Raji (cell line): ENCODE results near the gene ZDHHC8.

ENCODE experiments used
- POLR2A ChIP-seq: IDR thresholded peaks from 2 replicates; pipeline ENCODE4 v1.6.1; 2011; ENCODE audit warnings: low read depth, low read length, control low read depth; ENCODE audit not compliant: insufficient read depth

Gene ZDHHC8

DNA sequence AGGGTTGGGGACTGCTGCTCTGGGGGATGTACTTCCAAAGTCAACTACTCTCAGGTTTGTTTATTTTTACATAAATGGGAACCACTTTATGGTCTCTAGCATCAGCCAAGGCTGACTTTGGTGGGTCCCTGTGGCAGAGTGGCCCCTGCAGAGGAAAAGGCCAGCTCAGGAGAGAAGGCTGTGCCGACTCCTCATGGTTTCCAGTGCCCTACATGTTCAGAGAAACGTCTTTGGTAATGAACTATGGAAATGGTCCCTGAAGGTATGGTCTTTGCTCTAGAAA is 3.0 kb upstream of the ZDHHC8 start:
- TF ChIP-seq POLR2A = no peak

DNA sequence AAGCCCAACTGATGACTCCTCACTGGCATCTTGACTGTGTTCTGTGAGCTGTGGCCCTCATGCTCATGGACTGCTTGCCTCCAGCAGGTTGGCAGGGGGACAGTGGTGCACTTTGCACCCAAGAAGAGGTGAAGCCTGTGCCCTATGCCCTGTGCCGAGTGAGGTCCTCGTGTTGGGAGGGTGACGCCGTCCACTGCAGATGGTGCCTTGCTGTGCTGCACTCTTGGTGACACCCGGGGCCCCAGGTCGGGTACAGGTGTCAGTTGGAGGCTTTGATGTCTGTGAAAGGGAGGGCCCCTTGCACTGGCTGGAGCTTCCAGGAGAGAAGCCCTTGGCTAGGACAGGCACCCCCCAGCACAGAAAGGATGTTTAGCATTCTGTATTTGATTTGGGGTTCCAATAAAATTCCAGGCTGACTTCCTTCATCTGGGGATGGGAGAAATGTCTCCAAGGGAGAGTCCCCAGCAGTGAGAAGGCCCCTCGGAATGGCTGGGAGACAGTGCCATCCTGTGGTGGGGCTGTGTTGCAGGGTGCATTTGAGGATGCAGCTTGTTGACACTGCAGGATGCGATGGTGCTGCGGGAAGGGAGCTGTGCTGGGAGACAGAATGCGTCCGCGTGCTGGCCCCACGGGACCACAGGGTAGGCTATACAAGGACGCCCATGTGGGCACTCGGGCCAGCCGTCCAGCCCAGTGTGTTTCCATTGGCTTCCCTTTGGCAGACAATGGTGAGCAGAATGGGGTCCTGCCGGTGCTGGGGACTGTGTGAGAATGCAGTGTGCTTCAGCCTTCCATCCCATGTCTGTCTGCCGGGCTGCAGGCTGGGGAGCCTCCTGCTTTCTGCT is 2.5 kb upstream of the ZDHHC8 start:
- TF ChIP-seq POLR2A = no peak

DNA sequence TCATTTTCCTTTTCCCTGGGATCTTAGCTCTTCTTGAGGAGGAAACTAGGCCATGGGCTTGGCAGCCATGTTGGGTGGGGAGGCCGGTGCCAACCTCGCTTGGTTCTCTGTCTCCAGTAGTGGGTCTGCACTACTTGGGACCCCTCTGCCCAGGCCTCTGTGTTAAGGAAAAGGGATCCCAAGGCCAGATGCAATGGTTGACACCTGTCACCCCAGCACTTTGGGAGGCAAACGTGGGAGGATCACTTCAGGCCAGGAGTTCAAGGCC is 1.9 kb upstream of the ZDHHC8 start:
- no peak for TF ChIP-seq POLR2A

DNA sequence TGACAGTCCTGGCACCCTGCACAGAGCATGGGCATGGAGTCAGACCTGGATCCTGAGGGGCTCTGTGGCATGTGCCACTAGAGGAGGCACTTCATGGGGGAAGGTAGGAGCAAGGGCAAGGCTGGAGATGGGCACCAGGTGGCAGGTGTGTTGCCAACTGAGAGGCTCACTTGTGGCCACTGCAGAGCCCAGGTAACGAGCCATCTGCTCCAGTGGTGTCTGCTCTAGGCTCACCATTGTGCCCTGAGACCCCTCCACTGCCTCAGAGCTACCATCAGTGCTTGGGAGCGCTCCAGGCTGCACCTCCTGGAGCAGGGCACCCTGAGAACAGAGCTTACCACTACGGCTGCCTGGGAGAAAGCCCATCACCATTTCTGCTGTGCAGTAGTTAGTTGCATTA is 1.3 kb upstream of the ZDHHC8 start:
- no peak for TF ChIP-seq POLR2A

DNA sequence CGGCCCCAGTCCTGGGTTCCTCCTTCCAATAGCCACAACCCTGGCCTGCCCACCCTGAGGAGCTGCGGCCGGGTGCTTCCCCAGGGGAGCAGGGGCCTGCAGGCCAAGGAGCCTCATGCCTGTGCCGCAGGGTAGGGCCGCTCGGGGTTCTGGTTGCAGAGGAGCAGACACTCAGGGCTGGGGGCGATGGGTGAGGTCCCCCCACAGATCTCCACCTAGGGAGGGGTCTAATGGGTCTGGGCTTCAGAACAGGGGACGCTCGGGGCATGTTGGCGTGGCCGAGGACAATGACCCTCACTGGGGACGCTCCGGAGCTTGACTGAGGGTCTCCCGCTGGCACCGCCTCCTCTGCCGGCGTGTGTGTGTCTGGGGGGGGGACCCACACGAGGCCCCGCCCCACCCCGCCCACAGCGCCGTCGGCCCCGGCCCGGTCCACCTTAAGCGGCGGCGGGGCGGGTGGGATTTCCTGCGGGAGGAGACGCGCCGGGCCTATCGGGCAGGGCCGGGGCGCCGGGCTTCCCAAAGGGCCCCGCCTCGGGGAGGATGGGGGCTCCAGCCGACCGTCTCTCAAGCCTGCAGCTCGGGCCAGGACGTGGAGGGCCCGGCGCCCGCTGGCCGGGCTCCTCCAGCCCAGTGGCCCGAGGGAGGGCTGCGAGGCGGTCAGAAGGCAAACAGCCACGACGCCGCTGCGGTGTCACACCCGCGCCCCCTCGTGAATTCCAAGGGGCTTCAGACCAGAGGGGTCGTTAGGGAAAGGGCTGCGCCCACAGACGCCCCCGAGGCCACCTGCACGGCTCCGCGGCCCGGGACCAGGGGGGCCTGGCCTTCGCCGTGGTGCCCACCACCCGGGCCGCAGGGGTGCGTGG is 640 bp upstream of the ZDHHC8 start:
- no peak for TF ChIP-seq POLR2A

DNA sequence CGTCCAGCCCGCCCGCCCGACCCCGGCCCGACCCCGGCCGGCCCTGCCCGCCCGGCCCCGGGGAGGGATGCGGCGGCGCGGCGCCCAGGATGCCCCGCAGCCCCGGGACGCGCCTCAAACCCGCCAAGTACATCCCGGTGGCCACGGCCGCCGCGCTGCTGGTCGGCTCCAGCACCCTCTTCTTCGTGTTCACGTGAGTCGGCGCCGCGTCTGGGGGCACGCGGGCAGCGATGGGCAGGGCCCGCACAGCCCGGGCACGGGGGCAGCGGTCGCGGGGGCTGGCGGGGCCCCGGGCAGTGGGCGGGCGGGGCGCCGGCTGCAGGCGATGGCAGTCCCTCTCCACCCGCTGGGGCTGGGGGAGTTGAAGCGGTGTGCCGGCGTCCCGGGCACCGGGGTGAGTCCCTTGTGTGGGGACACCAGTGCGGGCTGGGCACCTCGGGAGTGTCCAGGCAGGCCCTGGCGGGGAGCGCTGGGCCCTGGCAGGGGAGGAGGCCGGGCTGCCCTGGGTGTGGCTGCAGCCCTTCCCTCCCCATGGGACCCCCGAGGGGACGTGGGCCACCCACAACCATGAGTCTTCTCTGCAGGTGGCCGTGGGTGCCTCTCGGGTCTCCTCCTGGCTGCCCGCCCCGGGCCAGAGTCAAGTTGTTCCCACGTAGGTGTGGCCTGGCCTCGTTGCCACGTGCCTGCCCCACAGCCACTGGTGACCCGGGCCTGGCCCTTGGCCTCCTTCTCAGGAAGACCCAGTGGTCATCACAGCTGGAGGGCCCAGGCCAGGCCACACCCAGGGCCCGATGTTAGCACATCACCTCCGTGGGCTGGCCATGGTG is 468 bp downstream of the ZDHHC8 start:
- no peak for TF ChIP-seq POLR2A

DNA sequence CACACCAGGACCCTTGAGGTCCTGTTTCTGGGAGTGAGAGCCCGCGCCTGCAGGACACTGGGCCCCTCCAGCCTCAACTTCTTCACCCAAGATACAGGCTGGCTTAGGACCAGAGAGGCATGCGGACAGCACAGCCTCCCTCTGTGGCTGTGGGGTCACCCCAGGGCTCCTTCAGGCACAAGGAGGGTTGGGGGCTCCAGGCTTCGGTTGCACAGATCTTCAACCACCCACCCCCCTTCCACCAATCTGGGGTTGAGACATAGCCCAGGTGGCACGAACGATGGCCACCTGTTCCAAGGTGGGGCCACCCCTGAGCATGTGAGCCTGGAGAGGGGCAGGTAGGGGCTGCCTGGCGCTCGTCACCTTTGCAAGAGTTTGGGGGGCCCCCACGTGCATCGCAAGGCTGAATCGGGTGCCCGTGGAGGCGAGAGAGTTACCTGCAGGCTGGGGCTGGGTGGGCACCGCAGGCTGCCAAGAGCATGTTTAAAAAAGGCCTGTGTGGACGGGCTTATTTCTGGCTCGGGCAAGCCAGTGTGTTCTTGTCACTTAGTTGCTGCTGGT is 1.2 kb downstream of the ZDHHC8 start:
- no peak for TF ChIP-seq POLR2A

DNA sequence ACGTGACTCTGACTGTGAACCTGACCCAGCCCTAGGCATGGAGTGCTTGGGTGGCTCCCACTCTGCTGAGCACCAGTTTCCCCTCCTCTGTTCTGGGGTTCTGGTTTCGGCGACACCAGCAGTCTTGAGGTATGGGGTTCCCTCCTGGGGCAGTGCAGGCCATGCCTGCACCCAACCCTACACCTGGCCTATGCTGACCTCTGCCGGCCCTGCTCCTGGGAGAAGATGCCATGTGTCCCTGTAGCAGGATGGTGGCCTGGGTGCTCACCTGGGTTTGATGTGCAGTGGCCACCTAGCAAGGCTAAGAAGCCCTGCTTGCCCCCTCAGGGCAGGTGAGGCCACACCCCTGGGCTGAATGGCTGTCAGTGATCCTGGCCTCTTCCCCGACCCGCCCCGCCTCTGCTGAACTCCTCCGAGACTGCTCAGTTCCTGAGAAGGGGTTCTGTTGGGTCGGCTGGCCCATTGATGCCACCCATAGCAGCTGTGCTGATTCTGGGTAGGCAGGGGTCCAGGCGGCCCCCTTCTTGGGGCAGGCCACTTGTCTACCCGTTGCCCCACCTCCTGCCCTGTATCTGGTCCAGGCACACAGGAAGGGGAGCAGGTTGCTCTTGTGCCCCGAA is 2.4 kb downstream of the ZDHHC8 start:
- TF ChIP-seq POLR2A = no peak

DNA sequence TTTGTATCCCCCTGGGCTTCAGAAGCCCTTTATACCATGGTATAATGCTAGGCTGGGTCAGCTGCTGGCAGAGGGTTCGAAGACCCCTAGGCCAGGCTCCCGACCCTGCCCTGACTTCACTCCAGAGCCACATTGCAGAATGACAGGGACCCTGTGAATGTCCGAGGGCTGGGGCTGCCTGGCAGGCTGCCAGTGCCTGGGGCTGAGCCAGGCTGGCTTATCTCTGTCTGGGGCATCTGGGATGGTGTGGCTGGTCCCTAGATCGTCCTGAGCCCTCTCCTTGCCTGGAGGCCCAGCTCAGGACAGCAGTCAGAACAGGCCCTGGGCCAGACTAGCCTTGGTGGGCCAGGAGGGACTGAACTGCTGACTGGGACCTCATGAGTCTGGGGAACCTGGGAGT is 3.7 kb downstream of the ZDHHC8 start:
- no peak for TF ChIP-seq POLR2A

DNA sequence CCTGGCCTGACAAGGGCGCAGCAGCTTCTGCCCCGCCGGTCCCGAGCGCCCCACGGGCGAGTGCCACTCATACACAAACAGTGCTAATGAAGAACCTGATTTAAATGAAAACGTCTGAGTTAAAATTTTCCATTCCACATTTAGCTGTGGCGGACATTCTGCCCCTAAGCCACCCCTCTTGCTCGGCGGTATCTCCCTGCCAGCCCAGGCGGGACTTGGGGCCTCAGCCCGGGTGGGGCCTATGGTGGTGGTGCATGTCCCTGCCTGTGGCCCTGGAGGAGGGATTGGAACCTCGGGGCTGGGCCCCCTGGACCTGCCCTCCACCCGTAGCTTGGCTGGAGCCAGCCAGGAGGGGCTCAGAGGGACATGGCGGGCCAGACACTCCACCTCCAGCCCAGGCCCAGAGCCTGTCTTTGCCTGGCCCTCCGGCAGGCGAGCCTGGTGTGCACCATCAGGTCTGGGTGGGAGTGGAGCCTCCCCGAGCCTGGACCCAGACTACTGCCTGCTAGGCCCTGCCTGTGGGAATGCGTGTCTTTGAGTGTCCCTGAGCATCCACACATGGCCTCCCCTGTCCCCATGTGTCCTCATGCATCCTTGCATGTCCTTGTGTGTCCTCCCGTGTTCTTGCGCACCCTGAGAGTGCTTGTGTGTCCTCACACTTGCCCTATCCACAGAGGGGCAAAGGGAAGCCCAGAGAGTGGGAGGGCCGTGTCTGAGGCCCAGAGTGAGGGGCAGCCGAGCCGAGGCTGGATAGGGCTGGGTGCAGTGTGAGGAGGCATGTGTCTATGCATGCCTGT is 4.4 kb downstream of the ZDHHC8 start:
- no peak for TF ChIP-seq POLR2A

DNA sequence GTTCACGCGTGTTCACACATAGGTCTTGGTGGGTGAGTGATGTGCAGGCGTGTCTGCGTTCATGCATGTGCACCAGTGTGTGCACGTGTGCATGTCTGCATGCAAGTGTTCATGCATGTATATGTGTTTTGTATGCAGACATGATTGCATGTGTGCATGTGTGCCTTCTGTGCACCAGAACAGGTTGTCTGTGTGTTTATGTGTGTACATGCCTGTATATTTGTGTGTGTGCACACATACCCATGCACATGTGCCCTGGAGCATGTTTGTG is 4.9 kb downstream of the ZDHHC8 start:
- no peak for TF ChIP-seq POLR2A

DNA sequence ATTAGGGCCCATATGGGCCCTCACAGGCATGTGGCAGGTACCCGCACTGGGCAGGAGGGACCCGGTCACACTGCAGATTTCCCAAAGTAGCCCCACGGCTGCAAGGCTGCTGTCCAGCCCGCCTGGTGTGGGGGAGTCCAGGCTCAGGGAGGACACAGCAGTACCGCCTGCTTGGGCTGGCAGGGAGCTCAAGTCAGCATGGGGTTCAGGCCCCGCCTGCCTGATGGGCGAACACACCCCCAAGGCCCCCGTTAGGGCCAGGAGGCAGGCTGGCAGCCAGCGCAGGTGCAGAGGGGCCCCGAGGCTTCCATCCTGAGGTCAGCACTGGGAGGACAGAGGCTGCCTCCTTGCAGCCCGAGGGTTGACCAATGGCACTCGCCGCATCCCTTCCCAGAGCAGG is 5.5 kb downstream of the ZDHHC8 start:
- TF ChIP-seq POLR2A = no peak

DNA sequence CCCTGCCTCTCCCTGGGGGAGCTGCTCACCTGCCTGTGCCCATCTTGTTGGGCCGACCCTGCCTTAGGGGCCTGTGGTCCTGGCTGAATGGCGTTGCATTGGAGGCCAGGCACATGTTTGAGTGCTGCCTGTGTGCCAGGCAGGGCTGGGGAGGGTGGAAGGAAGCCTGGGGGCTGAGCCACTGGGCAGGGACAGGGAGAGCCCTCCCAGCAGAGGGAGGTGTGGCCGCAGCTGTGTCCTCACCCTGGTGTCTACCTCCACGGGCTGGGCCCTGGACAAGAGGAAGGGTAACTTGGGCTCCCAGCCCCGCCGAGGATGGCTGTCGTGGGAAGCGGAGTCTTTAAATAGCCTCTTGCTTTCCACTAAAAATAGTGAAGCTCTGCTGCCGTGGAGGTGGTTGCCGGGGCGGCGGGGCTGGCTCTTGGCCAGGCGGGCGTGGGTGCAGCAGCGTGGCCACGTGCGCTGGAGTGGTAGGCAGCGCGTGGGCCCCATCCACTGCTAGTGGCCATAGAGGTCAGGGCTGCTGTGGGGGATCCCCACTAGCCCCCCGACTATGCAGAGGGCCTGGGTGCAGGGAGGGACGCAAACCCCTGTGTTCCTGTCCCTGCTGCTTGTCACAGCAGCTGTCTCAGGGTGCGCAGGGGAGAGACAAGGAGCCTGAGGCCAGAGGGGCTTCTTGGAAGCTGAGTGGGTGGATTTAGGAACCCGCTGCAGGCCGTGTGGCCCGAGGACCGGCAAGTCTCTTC is 6.2 kb downstream of the ZDHHC8 start:
- TF ChIP-seq POLR2A = no peak

DNA sequence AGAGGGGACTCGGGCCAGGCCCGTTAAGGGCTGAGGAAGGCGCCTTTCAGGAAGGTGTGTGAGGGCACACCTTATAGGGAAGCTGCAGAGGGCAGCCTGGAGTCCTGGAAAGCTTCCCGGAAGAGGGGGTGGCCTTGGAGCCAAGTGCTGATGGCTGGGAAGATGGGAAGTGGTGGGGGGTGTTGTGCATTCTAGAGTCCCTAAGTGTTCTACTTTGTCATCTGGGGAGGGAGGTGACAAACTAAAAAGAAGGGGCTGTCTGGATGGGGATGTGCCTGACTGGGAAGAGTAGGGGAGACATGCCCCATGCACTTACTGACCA is 6.8 kb downstream of the ZDHHC8 start:
- no peak for TF ChIP-seq POLR2A

DNA sequence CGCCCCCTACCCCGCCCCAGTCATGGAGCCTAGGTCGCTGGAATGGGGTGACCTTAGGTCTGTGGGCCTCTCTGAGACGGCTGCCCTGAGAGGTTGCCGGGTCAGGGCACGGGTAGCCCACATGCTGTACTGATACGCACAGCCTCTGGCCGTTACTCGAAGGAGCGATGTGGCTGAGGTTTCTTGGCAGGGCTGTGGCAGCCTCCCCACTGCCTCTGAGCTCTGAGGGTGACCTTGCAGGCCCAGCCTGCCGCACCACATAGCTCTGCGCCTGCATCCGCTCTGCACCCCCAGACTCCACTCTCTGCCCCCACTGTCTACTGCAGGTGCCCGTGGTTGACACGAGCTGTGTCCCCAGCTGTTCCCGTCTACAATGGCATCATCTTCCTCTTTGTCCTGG is 7.3 kb downstream of the ZDHHC8 start:
- TF ChIP-seq POLR2A = no peak
